Fibroblast of lung (primary cell): ENCODE results near the gene ADGRB3. TPM values are rescaled to one million over a fixed set of nuclear protein-coding genes. Genes with fewer than 3 reads are reported as not detected.

Experiments used
- DNase-seq, 2 donors: peaks; one replicate each; pipeline versions ENCODE4 v3.0.0 to v3.0.0-alpha.2; 2010; ENCODE audit warnings: low read depth in 2 of 2
- H2AFZ ChIP-seq: 2 replicates; pipeline ENCODE4 v1.5.1; 2012; ENCODE audit warnings: low read length, control low read depth, inconsistent platforms
- H3K27ac ChIP-seq: 2 replicates; pipeline ENCODE4 v1.5.1; 2011; ENCODE audit warnings: low read length, control low read depth; ENCODE audit not compliant: insufficient read depth
- H3K27me3 ChIP-seq: 2 replicates; pipeline ENCODE4 v1.5.1; 2011; ENCODE audit warnings: mild to moderate bottlenecking, low read length; ENCODE audit not compliant: control insufficient read depth, insufficient read depth
- H3K36me3 ChIP-seq: 2 replicates; pipeline ENCODE4 v1.5.1; 2011; ENCODE audit warnings: low read length; ENCODE audit not compliant: control insufficient read depth, insufficient read depth
- H3K4me1 ChIP-seq: 2 replicates; pipeline ENCODE4 v1.5.1; 2011; ENCODE audit warnings: low read length; ENCODE audit not compliant: control insufficient read depth, insufficient read depth; ENCODE audit errors: extremely low read depth
- H3K4me2 ChIP-seq: 2 replicates; pipeline ENCODE4 v1.5.1; 2011; ENCODE audit warnings: low read length, control low read depth; ENCODE audit not compliant: insufficient read depth; ENCODE audit errors: extremely low read depth
- H3K4me3 ChIP-seq, 4 experiments: fragments of 200-600 bp in 1 of 4; sonication (generic) in 1 of 4; replicated peaks in 1 of 4; 2 replicates each; pipeline ENCODE4 v1.5.1; 2011 to 2016; ENCODE audit warnings: low read length in 4 of 4, low read depth in 3 of 4, mild to moderate bottlenecking in 3 of 4, control low read depth in 2 of 4, inconsistent platforms in 1 of 4, mixed read lengths in 1 of 4; ENCODE audit not compliant: insufficient read depth in 1 of 4; ENCODE audit errors: control extremely low read depth in 1 of 4
- H3K79me2 ChIP-seq: 2 replicates; pipeline ENCODE4 v1.5.1; 2012; ENCODE audit warnings: mild to moderate bottlenecking, low read length, inconsistent platforms; ENCODE audit not compliant: control insufficient read depth, insufficient read depth
- H3K9ac ChIP-seq: 2 replicates; pipeline ENCODE4 v1.5.1; 2011; ENCODE audit warnings: mild to moderate bottlenecking, low read length, control low read depth; ENCODE audit not compliant: insufficient read depth
- H3K9me3 ChIP-seq: 2 replicates; pipeline ENCODE4 v1.5.1; 2012; ENCODE audit warnings: low read depth, low read length; ENCODE audit not compliant: control insufficient read depth, insufficient read depth
- H4K20me1 ChIP-seq: 2 replicates; pipeline ENCODE4 v1.5.1; 2011; ENCODE audit warnings: low read length; ENCODE audit not compliant: control insufficient read depth, insufficient read depth; ENCODE audit errors: extremely low read depth
- CTCF ChIP-seq, 2 donors: IDR thresholded peaks in 1 of 2; conservative IDR thresholded peaks in 1 of 2; 1 replicate in 1 of 2; 2 replicates in 1 of 2; pipeline ENCODE4 v1.5.1; 2011 to 2012; ENCODE audit warnings: low read length in 2 of 2, control low read depth in 1 of 2, inconsistent platforms in 1 of 2, low read depth in 1 of 2, mild to moderate bottlenecking in 1 of 2
- EZH2 ChIP-seq: IDR thresholded peaks from 2 replicates; pipeline ENCODE4 v1.5.1; 2012; ENCODE audit warnings: low read length, control low read depth, mild to moderate bottlenecking; ENCODE audit errors: missing control alignments
- polyA plus RNA-seq, 2 donors: library from polyadenylated mRNA; depleted of rRNA in 1 of 2; stranded (reverse) in 1 of 2; unstranded in 1 of 2; fragments of >200 nt; gene quantifications; 2 replicates each; pipeline ENCODE4 v1.2.1, GENCODE V29; 2011 to 2012; ENCODE audit warnings: missing spikeins in 1 of 2
- total RNA-seq: library from RNA; depleted of rRNA; stranded (reverse); fragments of >200 nt; gene quantifications from 2 replicates; pipeline ENCODE4 v1.2.1, GENCODE V29; 2014

ADGRB3 gene
- total and polyA plus RNA-seq, 2 donors (not counting 1 experiment from before 2014, with no cell fraction given) = 0.33 TPM; not detected in 1

- DNase-seq = no peak
- no peaks in the 10 kb centered on the region for H3K36me3 ChIP-seq
- TF ChIP-seq CTCF (conservative IDR thresholded peaks at IDR 0.05 in 1 of 2, IDR thresholded peaks at IDR 0.05 in 1 of 2; ENCODE audit: low read depth in 1 of 2, low read length in 2 of 2) (no peak), EZH2 (no peak)
- H3K27ac ChIP-seq = no peak overlapping the region
- no peak overlapping the region for H3K4me3 ChIP-seq
- H3K9me3 ChIP-seq = no peaks in the 10 kb centered on the region
- no peaks in the 10 kb centered on the region for H3K27me3 ChIP-seq
- no peak overlapping the region for H3K9ac ChIP-seq
- no peaks in the 10 kb centered on the region for H3K4me1 ChIP-seq
- no peaks in the 10 kb centered on the region for H3K79me2 ChIP-seq
- H2AFZ ChIP-seq = no peak overlapping the region
- no peak overlapping the region for H3K4me2 ChIP-seq
- no peaks in the 10 kb centered on the region for H4K20me1 ChIP-seq
Observed at GRCh38 chr6:68711386-68712000, 76.4 kb downstream of the ADGRB3 start.

GRCh38 chr6:68716620-68717019, 81.5 kb downstream of the ADGRB3 start:
- Histone ChIP-seq H3K79me2 (no peaks in the 10 kb centered on the region), H3K4me1 (no peaks in the 10 kb centered on the region), H3K4me2 (no peak overlapping the region), H3K27ac (no peak overlapping the region), H3K36me3 (no peaks in the 10 kb centered on the region), H3K27me3 (no peaks in the 10 kb centered on the region), H4K20me1 (no peaks in the 10 kb centered on the region), H3K9ac (no peak overlapping the region), H3K9me3 (no peaks in the 10 kb centered on the region), H2AFZ (no peak overlapping the region), H3K4me3 (no peak overlapping the region)
- TF ChIP-seq EZH2 = no peak
- TF ChIP-seq CTCF (conservative IDR thresholded peaks at IDR 0.05 in 1 of 2, IDR thresholded peaks at IDR 0.05 in 1 of 2; ENCODE audit: low read depth in 1 of 2, low read length in 2 of 2) = no peak
- DNase-seq = no peak

- TF ChIP-seq CTCF (conservative IDR thresholded peaks at IDR 0.05 in 1 of 2, IDR thresholded peaks at IDR 0.05 in 1 of 2; ENCODE audit: low read depth in 1 of 2, low read length in 2 of 2) (no peak), EZH2 (no peak)
- Histone ChIP-seq H3K4me1 (no peaks in the 10 kb centered on the region), H3K27ac (no peak overlapping the region), H3K9me3 (no peaks in the 10 kb centered on the region), H2AFZ (no peak overlapping the region), H3K9ac (no peak overlapping the region), H3K79me2 (no peaks in the 10 kb centered on the region), H3K4me3 (no peak overlapping the region), H3K4me2 (no peak overlapping the region), H3K36me3 (no peaks in the 10 kb centered on the region), H4K20me1 (no peaks in the 10 kb centered on the region), H3K27me3 (no peaks in the 10 kb centered on the region)
- DNase-seq = peak; percentile 71 to 95
Observed at GRCh38 chr6:68718385-68719073, 83.4 kb downstream of the ADGRB3 start.
